Inferior parietal cortex (tissue), 1 donor: Measurements from ENCODE around the gene ZNF493.
A peak's percentile ranks its signal among the peaks of the same experiment; 100 is the strongest.

ENCODE experiments used
- DNase-seq: peaks from one replicate; pipeline ENCODE4 v3.0.0-alpha.2; 2016; ENCODE audit errors: extremely low spot score

The ZNF493 gene

DNA sequence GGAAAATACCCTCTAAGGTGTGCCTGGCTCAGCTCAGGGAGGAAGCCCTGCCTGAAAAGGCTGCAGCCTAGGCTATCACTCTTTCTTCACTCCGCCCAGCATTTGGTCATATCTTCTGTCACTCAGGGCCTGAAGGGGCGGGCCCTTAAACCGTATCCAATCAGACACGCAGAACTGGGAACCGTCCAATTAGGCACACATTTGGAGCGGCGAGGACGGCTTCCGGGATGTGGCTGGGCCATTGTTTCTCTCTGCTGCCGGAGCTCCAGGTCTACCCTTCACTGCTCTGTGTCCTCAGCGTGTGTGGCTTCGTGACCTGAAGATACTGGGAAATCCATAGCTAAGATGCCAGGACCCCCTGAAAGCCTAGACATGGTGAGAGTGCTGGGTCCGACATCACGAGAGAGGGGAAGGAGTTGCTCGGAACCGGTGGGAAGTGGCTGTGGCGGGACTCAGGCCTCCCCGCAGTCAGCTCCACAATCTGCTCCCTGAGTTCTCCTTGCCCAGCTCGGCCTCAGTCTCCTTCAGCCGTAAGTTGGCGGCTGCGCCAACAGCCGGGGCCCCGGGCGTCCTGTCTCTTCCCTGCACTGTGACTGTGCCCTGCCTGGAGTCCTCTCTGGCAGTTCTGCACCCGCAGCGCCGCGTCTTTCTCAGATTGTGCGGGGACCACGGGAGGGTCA lies at the start of gene ZNF493:
ZNF493 (plus strand) TSS at position 241 of the 680 bp plus-strand sequence; CDS start at position 346, 105 bp downstream.
- DNase-seq = peak; percentile 99

DNA sequence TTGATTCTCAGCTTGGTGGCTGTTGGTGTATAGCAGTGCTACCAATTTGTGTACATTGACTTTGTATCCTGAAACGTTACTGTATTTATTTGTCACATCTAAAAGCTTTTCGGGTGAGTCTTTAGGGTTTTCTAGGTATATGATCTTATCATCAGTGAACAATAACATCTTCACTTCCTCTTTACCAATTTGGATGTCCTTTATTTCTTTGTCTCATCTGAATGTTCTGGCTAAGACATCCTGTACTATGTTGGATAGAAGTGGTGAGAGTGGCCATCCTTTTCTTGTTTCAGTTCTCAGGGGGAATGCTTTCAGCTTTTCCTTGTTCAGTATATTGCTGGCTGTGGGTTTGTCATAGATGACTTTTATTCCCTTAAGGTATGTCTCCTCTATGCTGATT lies 44.1 kb upstream of the ZNF493 start:
- DNase-seq = no peak

DNA sequence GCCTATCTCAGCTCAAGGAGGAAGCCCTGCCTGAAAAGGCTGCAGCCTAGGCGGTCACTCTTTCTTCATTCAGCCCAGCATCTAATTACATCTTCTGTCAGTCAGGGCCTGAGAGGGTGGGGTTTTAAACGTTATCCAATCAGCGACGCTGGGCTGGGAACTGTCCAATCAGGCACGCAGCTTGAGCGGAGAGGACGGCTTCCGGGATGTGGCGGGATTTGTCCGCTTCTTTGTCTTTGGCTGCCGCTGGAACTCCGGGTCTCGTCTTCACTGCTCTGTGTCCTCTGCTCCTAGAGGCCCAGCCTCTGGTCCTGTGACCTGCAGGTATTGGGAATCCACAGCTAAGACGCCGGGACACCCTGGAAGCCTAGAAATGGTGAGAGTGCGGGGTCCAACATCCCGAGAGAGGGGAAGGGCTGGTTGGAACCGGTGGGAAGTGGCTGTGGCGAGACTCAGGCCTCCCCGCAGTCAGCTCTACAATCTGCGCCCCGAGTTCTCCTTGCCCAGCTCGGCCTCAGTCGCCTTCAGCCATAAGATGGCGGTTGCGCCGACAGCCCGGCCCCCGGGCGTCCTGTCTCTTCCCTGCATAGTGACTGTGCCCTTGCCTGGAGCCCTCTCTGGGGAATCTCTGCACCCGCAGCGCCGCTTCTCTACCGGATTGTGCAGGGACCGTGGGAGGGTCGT lies 38.0 kb upstream of the ZNF493 start, which contains the start of gene ZNF738:
ZNF738 (plus strand) TSS at position 233 of the 684 bp plus-strand sequence; CDS start at position 374, 141 bp downstream.
- peak; percentile 98 for DNase-seq

DNA sequence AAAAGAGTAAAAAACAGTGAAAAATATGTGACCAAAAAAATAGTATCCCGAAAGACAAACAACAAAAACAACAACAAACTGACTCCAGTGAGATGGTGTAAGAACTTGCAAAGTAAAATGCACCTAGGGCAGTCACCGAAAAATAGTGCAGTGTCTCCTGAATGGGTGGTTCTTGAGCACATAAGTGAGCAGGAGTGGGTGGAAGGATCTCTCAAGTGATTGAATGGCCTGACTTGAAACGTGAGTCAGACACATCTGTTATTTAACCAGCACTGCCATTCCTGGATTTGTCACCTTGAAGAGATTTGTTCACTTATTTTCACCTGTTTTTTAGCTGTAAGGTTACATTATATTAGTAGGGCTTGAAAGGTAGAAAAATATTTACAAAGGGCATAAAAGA lies 34.6 kb upstream of the ZNF493 start:
- no peak for DNase-seq

DNA sequence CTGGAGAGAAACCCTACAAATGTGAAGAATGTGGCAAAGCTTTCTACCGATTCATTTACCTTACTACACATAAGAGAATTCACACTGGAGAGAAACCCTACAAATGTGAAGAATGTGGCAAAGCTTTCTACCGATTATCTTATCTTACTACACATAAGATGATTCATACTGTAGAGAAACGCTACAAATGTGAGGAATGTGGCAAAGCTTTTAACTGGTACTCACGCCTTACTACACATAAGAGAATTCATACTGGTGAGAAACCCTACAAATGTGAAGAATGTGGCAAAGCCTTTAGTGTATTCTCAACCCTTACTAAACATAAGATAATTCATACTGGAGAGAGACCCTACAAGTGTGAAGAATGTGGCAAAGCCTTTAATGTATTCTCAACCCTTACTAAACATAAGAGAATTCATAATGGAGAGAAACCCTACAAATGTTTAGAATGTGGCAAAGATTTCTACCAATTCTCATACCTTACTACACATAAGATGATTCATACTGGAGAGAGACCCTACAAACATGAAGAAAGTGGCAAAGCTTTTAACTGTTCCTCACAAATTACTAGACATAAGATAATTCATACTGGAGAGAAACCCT lies 12.9 kb upstream of the ZNF493 start:
- no peak for DNase-seq

DNA sequence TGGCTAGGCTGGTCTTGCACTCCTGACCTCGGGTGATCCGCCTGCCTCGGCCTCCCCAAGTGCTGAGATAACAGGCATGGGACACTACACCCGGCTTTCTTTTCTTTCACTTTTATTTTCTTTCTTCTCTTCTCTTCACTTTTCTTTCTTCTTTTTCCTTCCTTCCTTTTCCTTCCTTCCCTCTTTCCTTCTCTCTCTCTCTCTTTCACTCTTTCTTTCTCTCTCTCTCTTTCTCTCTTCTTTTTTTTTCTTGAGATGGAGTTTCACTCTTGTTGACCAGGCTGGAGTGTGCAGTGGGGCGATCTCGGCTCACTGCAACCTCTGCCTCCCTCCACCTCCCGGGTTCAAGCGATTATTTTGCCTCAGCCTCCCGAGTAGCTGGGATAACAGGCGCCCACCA lies 812 bp upstream of the ZNF493 start:
- no peak for DNase-seq

DNA sequence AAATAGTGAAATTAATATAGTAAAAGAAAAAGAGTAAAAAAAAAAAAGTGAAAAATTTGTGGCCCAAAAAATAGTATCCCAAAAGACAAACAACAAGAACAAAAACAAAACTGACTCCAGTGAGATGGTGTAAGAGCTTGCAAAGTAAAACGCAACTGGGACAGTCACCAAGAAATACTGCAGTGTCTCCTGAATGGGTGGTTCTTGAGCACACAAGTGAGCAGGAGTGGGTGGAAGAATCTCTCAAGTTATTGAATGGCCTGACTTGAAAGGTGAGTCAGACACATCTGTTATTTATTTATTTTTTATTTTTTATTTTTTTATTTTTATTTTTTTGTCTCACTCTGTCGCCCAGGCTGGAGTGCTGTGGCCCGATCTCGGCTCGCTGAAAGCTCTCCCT lies 1.9 kb downstream of the ZNF493 start:
- no peak for DNase-seq

DNA sequence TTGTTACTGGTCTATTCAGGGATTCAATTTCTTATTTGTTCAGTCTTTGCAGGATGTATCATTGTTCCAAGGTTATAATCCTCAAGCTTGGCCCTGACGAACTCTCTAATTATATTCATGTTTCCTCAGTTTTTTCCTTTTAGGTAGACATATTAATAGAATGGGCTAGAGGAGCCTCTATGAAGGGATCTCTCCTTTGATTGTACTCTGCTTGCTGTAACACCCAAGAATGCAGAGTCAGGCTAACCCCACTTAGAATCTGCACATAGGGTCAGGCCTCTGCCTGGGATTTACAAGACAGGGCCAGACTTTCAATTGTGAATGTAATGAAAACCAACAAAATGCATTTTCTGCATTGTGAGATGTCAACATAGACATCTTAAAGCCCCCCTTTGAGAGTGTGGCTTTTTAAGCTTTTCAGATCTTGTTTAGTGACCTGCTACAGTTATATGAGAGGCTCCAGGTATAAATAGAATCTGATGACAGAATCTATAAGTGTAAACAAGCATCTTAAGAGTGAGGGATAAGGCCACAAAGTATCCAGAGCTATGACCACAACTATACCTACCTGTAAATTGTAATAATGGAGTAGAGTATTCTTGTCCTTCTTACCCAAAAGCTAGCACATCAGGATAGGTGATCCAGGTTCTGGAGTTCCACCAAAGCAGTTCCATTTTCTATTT lies 5.5 kb downstream of the ZNF493 start:
- DNase-seq = no peak

DNA sequence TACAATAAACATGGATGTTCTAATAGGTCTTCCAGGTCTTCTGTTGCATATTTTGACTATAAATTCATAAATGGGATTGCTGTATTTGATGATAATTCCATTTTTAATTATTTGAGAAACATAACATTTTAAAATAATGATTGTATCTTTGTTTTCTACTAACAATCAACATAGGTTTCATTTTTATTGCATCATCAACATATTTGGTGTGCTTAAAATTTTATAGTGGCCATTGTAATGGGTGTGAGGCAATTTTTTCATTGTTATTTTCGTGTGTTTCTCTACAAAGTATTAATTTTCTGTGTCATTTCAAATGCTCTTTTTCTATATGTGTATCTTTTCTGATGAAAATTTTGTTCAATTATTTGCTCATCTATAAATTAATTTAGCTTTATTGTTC lies 13.2 kb downstream of the ZNF493 start:
- DNase-seq = no peak

DNA sequence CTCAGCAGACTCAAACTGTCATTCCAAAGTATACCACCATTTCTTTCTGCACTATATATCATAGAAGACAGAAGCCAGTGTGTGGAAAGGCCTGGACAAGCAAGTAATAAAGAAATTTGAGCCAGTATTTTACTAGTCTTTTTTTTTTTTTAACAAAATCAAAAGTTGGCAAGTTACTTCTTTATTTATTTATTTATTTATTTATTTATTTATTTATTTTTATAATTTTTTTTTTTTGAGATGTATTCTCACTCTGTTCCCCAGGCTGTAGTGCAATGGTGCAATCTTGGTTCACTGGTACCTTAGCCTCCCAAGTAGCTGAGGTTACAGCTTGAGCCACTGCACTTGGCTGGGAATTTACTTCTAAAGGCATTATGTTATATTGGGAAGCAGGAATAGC lies 25.3 kb downstream of the ZNF493 start:
- no peak for DNase-seq

DNA sequence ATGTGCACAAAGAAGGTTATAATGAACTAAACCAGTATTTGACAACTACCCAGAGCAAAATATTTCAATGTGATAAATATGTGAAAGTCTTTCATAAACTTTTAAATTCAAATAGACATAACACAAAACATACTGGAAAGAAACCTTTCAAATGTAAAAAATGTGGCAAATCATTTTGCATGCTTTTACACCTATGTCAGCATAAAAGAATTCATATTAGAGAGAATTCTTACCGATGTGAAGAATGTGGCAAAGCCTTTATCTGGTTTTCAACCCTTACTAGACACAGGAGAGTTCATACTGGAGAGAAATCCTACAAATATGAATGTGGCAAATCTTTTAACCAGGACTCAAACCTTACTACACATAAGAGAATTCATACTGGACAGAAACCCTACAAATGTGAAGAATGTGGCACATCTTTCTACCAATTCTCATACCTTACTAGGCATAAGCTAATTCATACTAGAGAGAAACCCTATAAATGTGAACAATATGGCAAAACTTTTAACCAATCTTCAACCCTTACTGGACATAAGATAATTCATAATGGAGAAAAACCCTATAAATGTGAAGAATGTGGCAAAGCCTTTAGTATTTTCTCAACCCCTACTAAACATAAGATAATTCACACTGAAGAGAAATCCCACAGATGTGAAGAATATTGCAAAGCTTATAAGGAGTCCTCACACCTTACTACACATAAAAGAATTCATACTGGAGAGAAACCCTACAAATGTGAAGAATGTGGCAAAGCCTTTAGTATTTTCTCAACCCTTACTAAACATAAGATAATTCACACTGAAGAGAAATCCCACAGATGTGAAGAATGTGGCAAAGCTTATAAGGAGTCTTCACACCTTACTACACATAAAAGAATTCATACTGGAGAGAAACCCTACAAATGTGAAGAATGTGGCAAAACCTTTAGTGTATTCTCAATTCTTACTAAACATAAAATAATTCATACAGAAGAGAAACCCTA lies 26.4 kb downstream of the ZNF493 start:
- no peak for DNase-seq

DNA sequence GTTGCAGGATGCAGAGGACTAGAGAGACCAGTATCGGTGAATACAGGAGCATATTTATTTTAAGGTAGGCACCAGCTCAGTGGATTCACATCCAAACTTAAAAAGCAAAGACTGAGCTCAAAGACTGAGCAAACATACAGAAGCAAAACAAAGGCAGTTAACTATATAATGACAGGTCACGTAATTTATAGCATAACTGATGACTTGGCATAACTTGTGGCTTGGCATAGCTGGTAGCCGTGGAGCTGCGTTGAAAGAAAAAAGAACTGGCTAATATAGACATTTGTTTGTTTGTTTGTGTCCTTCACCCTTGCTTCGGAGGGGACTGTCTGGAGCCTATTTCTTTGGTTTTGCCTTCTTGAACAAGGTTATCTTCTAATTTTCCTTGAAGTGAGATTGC lies 33.7 kb downstream of the ZNF493 start:
- no peak for DNase-seq

DNA sequence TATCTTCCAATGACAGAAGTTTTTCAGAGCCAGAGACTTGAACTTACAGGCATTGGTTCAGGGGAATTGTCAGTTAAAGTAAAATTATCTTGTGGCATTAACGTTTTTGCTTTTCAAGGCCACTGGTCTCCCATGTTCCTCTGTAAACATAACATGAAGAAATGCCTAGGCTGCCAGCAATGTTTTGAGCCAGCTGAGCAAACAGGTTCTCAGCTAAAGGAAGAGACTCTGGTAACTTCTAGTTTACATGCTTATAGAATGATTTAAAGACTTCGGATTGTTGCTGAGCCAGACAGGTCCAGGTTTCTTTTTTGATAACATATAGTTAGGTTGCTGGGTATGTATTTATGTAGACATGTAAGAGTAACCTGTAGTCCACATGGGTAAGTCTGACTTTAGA lies 35.7 kb downstream of the ZNF493 start:
- DNase-seq = no peak

DNA sequence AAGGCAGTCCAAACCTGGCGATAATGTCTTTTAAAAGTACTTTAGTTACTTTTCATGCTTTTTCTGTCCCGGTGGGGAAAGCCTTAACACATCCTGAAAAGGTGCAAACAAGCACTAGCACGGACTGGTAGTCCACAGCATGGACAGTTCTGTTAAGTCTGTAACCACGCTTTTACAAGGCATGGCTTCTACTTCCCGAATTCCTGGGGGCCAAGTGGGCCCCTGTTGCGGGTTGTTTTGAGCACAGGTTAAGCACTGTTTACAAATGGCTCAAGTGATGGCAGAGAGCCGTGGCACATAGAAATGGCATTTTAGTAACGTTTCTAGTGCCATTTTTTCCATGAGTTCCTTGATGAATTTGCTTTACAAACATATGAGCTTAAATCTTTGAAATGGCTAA lies 37.6 kb downstream of the ZNF493 start:
- DNase-seq = no peak

DNA sequence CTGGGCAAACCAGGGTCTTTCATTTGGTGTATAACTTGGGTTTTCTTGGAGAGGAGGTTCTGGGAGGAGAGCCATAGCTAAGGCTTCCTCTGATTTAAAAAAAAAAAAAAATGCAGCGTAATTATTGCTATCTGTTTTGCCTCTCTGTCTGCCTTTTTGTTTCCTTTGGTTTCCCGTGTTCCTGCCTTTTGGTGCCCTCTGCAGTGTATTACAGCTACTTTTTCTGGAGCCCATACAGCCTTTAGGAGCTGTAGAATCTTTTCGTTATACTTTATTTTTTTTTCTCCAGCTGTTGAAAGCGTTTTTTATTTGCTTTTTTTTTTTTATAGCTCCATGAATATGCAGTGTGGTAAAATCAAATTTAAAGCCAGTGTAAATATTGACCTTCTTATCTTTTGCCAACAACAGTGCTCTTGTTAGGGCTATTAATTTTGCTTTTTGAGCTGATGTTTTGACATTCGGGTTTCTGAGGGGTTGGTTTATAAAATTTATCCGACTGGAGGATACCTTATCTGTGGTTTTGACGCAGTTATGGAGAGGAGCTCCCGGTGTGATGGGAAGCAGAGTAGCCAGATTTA lies 38.1 kb downstream of the ZNF493 start:
- DNase-seq = no peak

DNA sequence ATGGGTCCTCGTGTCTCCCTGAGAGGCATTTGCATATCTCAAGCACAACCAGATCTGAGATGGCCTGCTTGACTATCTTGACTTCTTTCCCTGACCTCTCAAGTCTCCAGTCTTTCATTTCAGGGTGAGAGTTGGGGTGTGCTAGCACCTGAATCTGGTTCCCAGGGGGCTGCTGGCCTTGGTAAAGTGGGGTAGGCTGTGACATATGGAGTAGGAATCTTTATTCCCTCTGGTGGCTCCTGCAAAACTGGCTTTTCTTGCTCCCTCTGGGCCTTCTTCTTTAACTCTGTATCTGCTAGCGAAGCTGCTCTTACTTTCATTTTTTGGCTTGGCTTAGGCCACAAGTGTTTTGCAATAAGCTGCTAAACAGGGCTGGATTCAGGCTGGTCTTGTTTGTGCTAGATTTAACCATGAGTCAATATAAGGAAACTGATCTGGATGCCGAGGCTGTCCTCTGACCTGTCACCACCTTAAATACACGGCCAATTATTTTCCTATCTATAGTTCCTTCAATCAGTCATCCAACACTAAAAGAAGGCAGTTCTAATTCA lies 42.3 kb downstream of the ZNF493 start:
- DNase-seq = no peak

DNA sequence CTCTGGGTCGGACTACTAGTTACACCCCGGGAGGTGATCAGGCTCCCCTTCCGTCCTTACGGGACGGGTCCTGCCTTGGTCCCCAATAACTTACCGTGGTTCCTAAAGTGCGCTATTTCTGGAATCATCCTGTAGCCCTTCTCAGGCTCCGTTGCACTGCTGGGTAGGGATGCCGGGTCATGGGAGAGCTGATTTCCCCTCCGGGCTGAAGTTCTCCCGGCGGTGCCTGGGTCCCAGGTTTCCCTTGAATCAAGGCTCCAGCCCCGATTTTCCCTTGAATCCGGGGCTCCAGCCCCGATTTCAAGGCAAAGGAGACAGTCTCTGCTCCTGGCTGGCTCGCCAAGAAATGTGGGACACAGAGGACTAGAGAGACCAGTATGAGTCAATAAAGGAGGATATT lies 43.4 kb downstream of the ZNF493 start:
- no peak for DNase-seq

DNA sequence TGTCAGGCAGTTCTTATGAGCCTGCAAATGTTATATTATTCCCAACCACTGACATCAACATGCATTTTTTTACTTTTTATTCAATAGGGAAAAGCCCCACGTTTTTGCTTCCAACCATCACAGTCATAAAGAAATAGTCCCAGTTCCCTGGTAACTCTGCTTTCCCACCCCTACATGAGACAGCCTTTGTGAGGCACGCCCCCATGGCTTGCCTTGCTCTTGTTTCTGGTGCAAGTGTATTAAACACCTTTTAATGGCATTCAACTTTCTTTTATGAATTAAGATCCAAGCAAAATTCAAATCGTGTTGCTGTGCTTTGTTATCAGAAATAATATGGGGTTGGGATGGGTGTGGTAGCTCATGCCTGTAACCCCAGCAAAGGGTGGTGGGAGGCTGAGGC lies 54.3 kb downstream of the ZNF493 start:
- no peak for DNase-seq

DNA sequence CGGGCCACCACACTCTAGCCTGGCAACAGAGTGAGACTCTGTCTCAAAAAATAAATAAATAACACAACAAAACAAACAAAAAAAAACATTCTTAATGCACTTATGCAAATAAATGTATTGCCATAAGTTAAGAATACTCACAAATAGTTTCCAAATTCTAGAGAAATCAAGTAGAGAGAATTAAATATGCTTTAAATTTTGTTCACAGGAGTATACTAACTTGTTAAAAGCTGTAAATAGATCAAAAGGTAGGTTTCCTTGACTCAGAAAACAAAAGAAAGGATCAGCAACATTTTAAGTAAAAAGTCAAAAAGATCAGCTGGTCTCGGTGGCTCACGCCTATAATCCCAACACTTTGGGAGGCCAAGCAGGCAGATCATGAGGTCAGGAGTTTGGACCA lies 58.0 kb downstream of the ZNF493 start:
- DNase-seq = no peak

DNA sequence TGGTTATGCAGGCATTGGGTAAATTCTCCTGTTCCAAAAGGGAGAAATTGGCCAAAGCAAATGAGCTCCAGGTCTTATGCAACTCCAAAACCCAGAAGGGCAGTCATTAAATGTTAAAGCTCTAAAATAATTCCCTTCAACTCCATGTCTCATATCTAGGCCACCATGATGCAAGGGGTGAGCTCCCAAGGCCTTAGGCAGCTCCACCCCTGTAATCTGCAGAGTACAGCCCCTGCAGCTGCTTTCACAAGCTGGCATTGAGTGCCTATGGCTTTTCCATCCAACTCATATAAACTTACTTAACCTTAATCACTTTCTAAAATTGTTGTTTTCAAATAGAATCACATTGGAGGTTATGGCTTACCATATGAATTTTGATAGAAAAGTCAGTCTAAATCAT lies 63.8 kb downstream of the ZNF493 start:
- DNase-seq = no peak

DNA sequence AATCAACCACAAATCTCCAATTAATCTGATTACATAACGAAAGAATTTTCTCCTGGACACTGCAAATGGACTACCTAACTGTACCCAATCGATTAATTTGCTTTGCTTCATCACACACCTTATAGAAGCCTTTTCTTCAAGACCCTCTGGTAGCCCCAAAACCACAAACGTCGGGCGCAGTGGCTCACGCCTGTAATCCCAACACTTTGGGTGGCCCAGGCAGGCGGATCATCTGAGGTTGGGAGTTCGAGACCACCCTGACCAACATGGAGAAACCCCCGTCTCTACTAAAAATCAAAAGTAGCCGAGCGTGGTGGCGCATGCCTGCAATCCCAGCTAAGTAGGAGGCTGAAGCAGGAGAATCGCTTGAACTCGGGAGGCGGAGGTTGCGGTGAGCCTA lies 65.6 kb downstream of the ZNF493 start:
- no peak for DNase-seq
